ENCODE results near the gene ROR2. TPM values are rescaled to one million over a fixed set of nuclear protein-coding genes. Genes with fewer than 3 reads are reported as not detected.
A peak's percentile ranks its signal among the peaks of the same experiment; 100 is the strongest.

ROR2 gene
- total and polyA plus RNA-seq, 2 of the 13 experiments (the other 11 are each of a cell fraction or from before 2014, with no cell fraction given), result not detected

DNA sequence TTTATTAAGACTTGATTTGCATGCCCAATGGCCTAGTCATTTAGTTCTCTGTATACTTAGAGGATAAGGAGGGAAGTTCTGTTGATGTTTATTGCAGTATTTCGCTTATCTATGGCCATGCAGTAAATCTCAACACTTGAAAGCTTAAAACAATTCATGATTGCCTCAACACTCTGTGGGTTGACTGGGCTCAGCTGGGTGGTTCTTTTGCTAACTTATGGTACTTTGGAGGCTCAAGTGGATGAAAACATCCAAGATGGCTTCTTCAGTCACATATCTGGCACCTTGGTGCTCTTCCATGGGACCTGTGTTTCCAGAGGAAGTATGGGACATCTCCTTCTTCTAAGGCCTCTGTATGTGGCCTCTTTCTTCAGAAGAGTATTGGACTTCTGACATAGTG, 10.3 kb upstream of the ROR2 start:
- Histone ChIP-seq H3K27me3 (ENCODE audit: control insufficient read depth in 1 of 2, insufficient read depth in 2 of 2, low read length in 2 of 2) (peaks cover 0 to 6% of the 10 kb centered on the region in 2 experiments; a peak in 1 of 5 replicates), H3K4me2 (ENCODE audit: low read depth, low read length) (no peak overlapping the region), H3K4me1 (ENCODE audit: insufficient read depth, low read length) (no peaks in the 10 kb centered on the region), H3K36me3 (replicated peaks in 1 of 2; ENCODE audit: control insufficient read depth in 1 of 2, insufficient read depth in 2 of 2, low read length in 2 of 2) (no peaks in the 10 kb centered on the region), H4K20me1 (ENCODE audit: insufficient read depth, low read length) (no peaks in the 10 kb centered on the region), H3K9me3 (ENCODE audit: low read length) (peaks cover 11% of the 10 kb centered on the region), H3K79me2 (ENCODE audit: insufficient read depth, low read length) (no peaks in the 10 kb centered on the region), H2AFZ (ENCODE audit: low read length) (no peak overlapping the region), H3K9ac (ENCODE audit: insufficient read depth, low read depth, low read length) (no peak overlapping the region), H3K4me3 (replicated peaks in 1 of 3; ENCODE audit: insufficient read depth in 1 of 3, low read depth in 2 of 3, low read length in 3 of 3) (no peak overlapping the region), H3K27ac (ENCODE audit: extremely low read length, insufficient read depth, low read length) (no peak overlapping the region)
- ChIA-PET CTCF (ENCODE audit: low intra/inter-chr PET ratio, low total read pairs) (no interaction called here), POLR2A (no interaction called here)
- intact Hi-C loops (cut with micrococcal nuclease; ENCODE audit: unreplicated experiment) (no loop called here), in situ Hi-C loops (cut with HindIII; ENCODE audit: extremely low pct_ligation_motif_present, low pct_unique_long_range_greater_than_20kb) (no loop called here)
- WGBS (ENCODE audit: low lambda C conversion rate), result 0% methylated on average over 1 of the region's 1 CpG
- no TSS peak for BruUV-seq (replicated peaks)
- TF ChIP-seq, protein P1, sequence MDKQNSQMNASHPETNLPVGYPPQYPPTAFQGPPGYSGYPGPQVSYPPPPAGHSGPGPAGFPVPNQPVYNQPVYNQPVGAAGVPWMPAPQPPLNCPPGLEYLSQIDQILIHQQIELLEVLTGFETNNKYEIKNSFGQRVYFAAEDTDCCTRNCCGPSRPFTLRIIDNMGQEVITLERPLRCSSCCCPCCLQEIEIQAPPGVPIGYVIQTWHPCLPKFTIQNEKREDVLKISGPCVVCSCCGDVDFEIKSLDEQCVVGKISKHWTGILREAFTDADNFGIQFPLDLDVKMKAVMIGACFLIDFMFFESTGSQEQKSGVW (CRISPR knock-in tag; IDR thresholded peaks at IDR 0.05; ENCODE audit: borderline replicate concordance), result no peak
- TF ChIP-seq ZNF331 (CRISPR knock-in tag; IDR thresholded peaks at IDR 0.05), result peak; percentile 97
- ATAC-seq (no peak), DNase-seq (ENCODE audit: low spot score) (no peak), FAIRE-seq (no peak)

DNA sequence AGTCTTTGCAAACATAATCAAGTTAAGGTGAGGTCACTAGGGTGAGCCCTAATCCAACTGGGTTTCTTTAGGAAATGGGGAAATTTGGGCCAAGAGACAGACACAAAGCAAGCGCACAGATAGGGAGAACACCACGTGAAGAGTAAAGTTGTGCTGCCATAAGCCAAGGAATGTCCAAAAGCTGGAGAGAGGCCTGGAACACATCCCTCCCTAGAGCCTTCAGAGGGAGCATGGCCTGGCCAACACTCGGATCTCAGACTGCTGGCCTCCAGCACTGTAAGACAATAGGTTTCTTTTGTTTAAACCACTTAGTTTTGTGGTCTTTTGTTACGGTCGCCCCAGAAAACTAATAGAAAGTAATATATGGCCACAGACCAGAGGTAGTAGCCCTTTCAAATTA, 8.1 kb upstream of the ROR2 start:
- 34% methylated on average over 5 of the region's 5 CpGs for WGBS (ENCODE audit: low lambda C conversion rate)
- H2AFZ ChIP-seq (ENCODE audit: low read length), result no peak overlapping the region
- no peak overlapping the region for H3K4me2 ChIP-seq (ENCODE audit: low read depth, low read length)
- intact Hi-C loops (cut with micrococcal nuclease; ENCODE audit: unreplicated experiment) (no loop called here), in situ Hi-C loops (cut with HindIII; ENCODE audit: extremely low pct_ligation_motif_present, low pct_unique_long_range_greater_than_20kb) (no loop called here)
- H4K20me1 ChIP-seq (ENCODE audit: insufficient read depth, low read length), result no peaks in the 10 kb centered on the region
- ChIA-PET CTCF (ENCODE audit: low intra/inter-chr PET ratio, low total read pairs) (no interaction called here), POLR2A (no interaction called here)
- H3K4me1 ChIP-seq (ENCODE audit: insufficient read depth, low read length), result no peaks in the 10 kb centered on the region
- TF ChIP-seq ZMAT3 (CRISPR knock-in tag; conservative IDR thresholded peaks at IDR 0.05) (no peak), TBX2 (CRISPR knock-in tag; IDR thresholded peaks at IDR 0.05; ENCODE audit: borderline replicate concordance) (no peak)
- TF ChIP-seq, protein P2, sequence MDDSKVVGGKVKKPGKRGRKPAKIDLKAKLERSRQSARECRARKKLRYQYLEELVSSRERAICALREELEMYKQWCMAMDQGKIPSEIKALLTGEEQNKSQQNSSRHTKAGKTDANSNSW (CRISPR knock-in tag; IDR thresholded peaks at IDR 0.05; ENCODE audit: borderline replicate concordance), result no peak
- no peaks in the 10 kb centered on the region for H3K79me2 ChIP-seq (ENCODE audit: insufficient read depth, low read length)
- no peak for DNase-seq (ENCODE audit: low spot score)
- BruUV-seq (replicated peaks), result no TSS peak
- peaks cover 6% of the 10 kb centered on the region for H3K9me3 ChIP-seq (ENCODE audit: low read length)
- no peak for ATAC-seq
- no peak overlapping the region for H3K27ac ChIP-seq (ENCODE audit: extremely low read length, insufficient read depth, low read length)
- H3K9ac ChIP-seq (ENCODE audit: insufficient read depth, low read depth, low read length), result no peak overlapping the region
- no peaks in the 10 kb centered on the region for H3K36me3 ChIP-seq (replicated peaks in 1 of 2; ENCODE audit: control insufficient read depth in 1 of 2, insufficient read depth in 2 of 2, low read length in 2 of 2)
- no peak for FAIRE-seq
- H3K27me3 ChIP-seq (ENCODE audit: control insufficient read depth in 1 of 2, insufficient read depth in 2 of 2, low read length in 2 of 2), result no peaks in the 10 kb centered on the region; a peak in 2 of 5 replicates
- no peak overlapping the region for H3K4me3 ChIP-seq (replicated peaks in 1 of 3; ENCODE audit: insufficient read depth in 1 of 3, low read depth in 2 of 3, low read length in 3 of 3)
